Mesenchymal stem cell (in vitro differentiated cells and primary cell): ENCODE measurements around the gene NUP188.
A peak's percentile ranks its signal among the peaks of the same experiment; 100 is the strongest.

Experiments
- DNase-seq: peaks from one replicate; pipeline ENCODE4 v3.0.0-alpha.2; 2013
- H2AFZ ChIP-seq: one replicate; pipeline ENCODE4 v1.6.1; 2013; ENCODE audit warnings: low read depth, mild to moderate bottlenecking, control low read depth, inconsistent platforms, low read length, moderate library complexity
- H2AK5ac ChIP-seq: 2 replicates; pipeline ENCODE4 v1.6.1; 2013; ENCODE audit warnings: low read length, moderate library complexity, mild to moderate bottlenecking, inconsistent platforms; ENCODE audit not compliant: severe bottlenecking
- H2BK120ac ChIP-seq: one replicate; pipeline ENCODE4 v1.6.1; 2013; ENCODE audit warnings: low read depth, mild to moderate bottlenecking, inconsistent platforms, low read length, moderate library complexity
- H2BK12ac ChIP-seq, 2 experiments: one replicate each; pipeline ENCODE4 v1.6.1; 2013; ENCODE audit warnings: inconsistent platforms in 2 of 2, low read length in 2 of 2, mild to moderate bottlenecking in 2 of 2, moderate library complexity in 2 of 2, control low read depth in 1 of 2
- H2BK15ac ChIP-seq: one replicate; pipeline ENCODE4 v1.6.1; 2013; ENCODE audit warnings: mild to moderate bottlenecking, low read depth, inconsistent platforms; ENCODE audit not compliant: poor library complexity, severe bottlenecking
- H2BK5ac ChIP-seq: 2 replicates; pipeline ENCODE4 v1.6.1; 2013; ENCODE audit warnings: low read depth, mild to moderate bottlenecking, low read length, control low read depth, inconsistent platforms; ENCODE audit not compliant: poor library complexity, severe bottlenecking
- H3K14ac ChIP-seq, 2 experiments: one replicate each; pipeline ENCODE4 v1.6.1; 2013; ENCODE audit warnings: inconsistent platforms in 2 of 2, low read length in 2 of 2, control low read depth in 1 of 2, mild to moderate bottlenecking in 1 of 2, moderate library complexity in 1 of 2
- H3K18ac ChIP-seq, 2 experiments: one replicate each; pipeline ENCODE4 v1.6.1; 2013; ENCODE audit warnings: inconsistent platforms in 2 of 2, low read length in 2 of 2, control low read depth in 1 of 2, low read depth in 1 of 2, mild to moderate bottlenecking in 1 of 2
- H3K23ac ChIP-seq, 2 experiments: one replicate each; pipeline ENCODE4 v1.6.1; 2013; ENCODE audit warnings: inconsistent platforms in 2 of 2, low read length in 2 of 2, mild to moderate bottlenecking in 2 of 2, moderate library complexity in 2 of 2, control low read depth in 1 of 2
- H3K27ac ChIP-seq: 2 replicates; pipeline ENCODE4 v1.5.1; 2013; ENCODE audit warnings: mild to moderate bottlenecking, moderate library complexity, low read length, control low read depth, inconsistent platforms; ENCODE audit not compliant: poor library complexity, severe bottlenecking
- H3K27me3 ChIP-seq, 2 experiments: 2 replicates each; pipeline versions ENCODE4 v1.6.1 to v1.7.0; 2013; ENCODE audit warnings: low read length in 2 of 2, mild to moderate bottlenecking in 2 of 2, moderate library complexity in 2 of 2, control low read depth in 1 of 2, inconsistent platforms in 1 of 2; ENCODE audit not compliant: control insufficient read depth in 1 of 2, insufficient read depth in 1 of 2
- H3K36me3 ChIP-seq, 2 experiments: 2 replicates each; pipeline versions ENCODE4 v1.6.1 to v1.7.0; 2013; ENCODE audit warnings: low read length in 2 of 2, control low read depth in 1 of 2, inconsistent platforms in 1 of 2, low read depth in 1 of 2, mild to moderate bottlenecking in 1 of 2; ENCODE audit not compliant: insufficient read depth in 2 of 2, control insufficient read depth in 1 of 2
- H3K4ac ChIP-seq, 2 experiments: one replicate each; pipeline ENCODE4 v1.6.1; 2013; ENCODE audit warnings: inconsistent platforms in 2 of 2, low read length in 2 of 2, mild to moderate bottlenecking in 2 of 2, moderate library complexity in 2 of 2, control low read depth in 1 of 2, low read depth in 1 of 2
- H3K4me1 ChIP-seq: 2 replicates; pipeline ENCODE4 v1.6.1; 2013; ENCODE audit warnings: low read depth, low read length, control low read depth; ENCODE audit not compliant: control insufficient read depth, insufficient read depth
- H3K4me2 ChIP-seq: 2 replicates; pipeline ENCODE4 v1.6.1; 2013; ENCODE audit warnings: low read length, mild to moderate bottlenecking, inconsistent platforms; ENCODE audit not compliant: poor library complexity, severe bottlenecking
- H3K4me3 ChIP-seq, 2 experiments: 2 replicates each; pipeline versions ENCODE4 v1.5.1 to v1.7.0; 2013; ENCODE audit warnings: low read length in 2 of 2, mild to moderate bottlenecking in 2 of 2, control low read depth in 1 of 2, low read depth in 1 of 2; ENCODE audit not compliant: insufficient read depth in 1 of 2
- H3K79me1 ChIP-seq: replicated peaks from 2 replicates; pipeline ENCODE4 v1.6.1; 2013; ENCODE audit warnings: mild to moderate bottlenecking, control low read depth, low read length, inconsistent platforms; ENCODE audit not compliant: poor library complexity, severe bottlenecking
- H3K9ac ChIP-seq: 2 replicates; pipeline ENCODE4 v1.7.0; 2013; ENCODE audit warnings: mild to moderate bottlenecking, low read length, moderate library complexity
- H3K9me3 ChIP-seq: 2 replicates; pipeline ENCODE4 v1.7.0; 2013; ENCODE audit warnings: mild to moderate bottlenecking, low read length; ENCODE audit not compliant: control insufficient read depth
- H4K8ac ChIP-seq: one replicate; pipeline ENCODE4 v1.6.1; 2013; ENCODE audit warnings: inconsistent platforms, mild to moderate bottlenecking, low read length, moderate library complexity
- H4K91ac ChIP-seq: one replicate; pipeline ENCODE4 v1.6.1; 2013; ENCODE audit warnings: mild to moderate bottlenecking, low read length, inconsistent platforms
- WGBS: methylation state at CpG from one replicate; pipeline ENCODE4 v1.1.7; 2013; ENCODE audit warnings: mixed read lengths; 5-methylcytosine and 5-hydroxymethylcytosine counted together

NUP188 gene

GRCh38 chr9:128899566-128900322 lies 47.8 kb upstream of the NUP188 start:
- no peaks in the 10 kb centered on the region for H3K9me3 ChIP-seq
- no peak overlapping the region for H3K4me2 ChIP-seq
- 88% methylated on average over 6 of the region's 8 CpGs for WGBS
- peak overlapping the region; percentile 59 for H4K91ac ChIP-seq
- H3K18ac ChIP-seq: no peak overlapping the region
- peak overlapping the region in 1 of 2 experiments; percentile 91 for H2BK12ac ChIP-seq
- no peaks in the 10 kb centered on the region for H3K27me3 ChIP-seq
- H2BK120ac ChIP-seq: no peak overlapping the region
- no peak overlapping the region for H3K23ac ChIP-seq
- peak; percentile 22 for DNase-seq
- no peak overlapping the region for H3K4me3 ChIP-seq
- H2BK15ac ChIP-seq: peak overlapping the region; percentile 41
- peaks cover 29% of the 10 kb centered on the region for H3K79me1 ChIP-seq
- peak overlapping the region; percentile 95 for H2AK5ac ChIP-seq
- H2BK5ac ChIP-seq: no peak overlapping the region
- H4K8ac ChIP-seq: peak overlapping the region; percentile 38
- H3K4me1 ChIP-seq: peaks cover 40% of the 10 kb centered on the region
- no peak overlapping the region for H3K27ac ChIP-seq
- peak overlapping the region in 1 of 2 experiments; percentile 4 for H3K4ac ChIP-seq
- H2AFZ ChIP-seq: no peak overlapping the region
- H3K9ac ChIP-seq: no peak overlapping the region
- H3K14ac ChIP-seq: peak overlapping the region in 1 of 2 experiments; percentile 45
- H3K36me3 ChIP-seq: peaks cover 45 to 47% of the 10 kb centered on the region in 2 experiments

- no peak overlapping the region for H3K9ac ChIP-seq
- no peak overlapping the region for H3K14ac ChIP-seq
- H4K91ac ChIP-seq: no peak overlapping the region
- H3K27me3 ChIP-seq: no peaks in the 10 kb centered on the region
- H3K9me3 ChIP-seq: no peaks in the 10 kb centered on the region
- H3K4me1 ChIP-seq: peaks cover 35% of the 10 kb centered on the region
- H2BK12ac ChIP-seq: no peak overlapping the region
- no peak overlapping the region for H2AK5ac ChIP-seq
- H3K18ac ChIP-seq: no peak overlapping the region
- H3K79me1 ChIP-seq: peaks cover 31% of the 10 kb centered on the region
- H3K23ac ChIP-seq: no peak overlapping the region
- DNase-seq: no peak
- no peak overlapping the region for H2BK15ac ChIP-seq
- H3K4me2 ChIP-seq: no peak overlapping the region
- no peak overlapping the region for H3K4me3 ChIP-seq
- H2AFZ ChIP-seq: no peak overlapping the region
- H3K4ac ChIP-seq: no peak overlapping the region
- H3K36me3 ChIP-seq: peaks cover 29 to 47% of the 10 kb centered on the region in 2 experiments
- no peak overlapping the region for H2BK5ac ChIP-seq
- 97% methylated on average over 6 of the region's 7 CpGs for WGBS
- no peak overlapping the region for H3K27ac ChIP-seq
- no peak overlapping the region for H4K8ac ChIP-seq
- no peak overlapping the region for H2BK120ac ChIP-seq
These were observed 46.1 kb upstream of the NUP188 start for GRCh38 chr9:128901379-128901778.

GRCh38 chr9:128901822-128902221 lies 45.7 kb upstream of the NUP188 start:
- 94% methylated on average over 5 of the region's 5 CpGs for WGBS
- Histone ChIP-seq H2BK15ac (no peak overlapping the region), H2AFZ (no peak overlapping the region), H3K4me3 (no peak overlapping the region), H3K14ac (no peak overlapping the region), H3K4me2 (no peak overlapping the region), H2BK5ac (no peak overlapping the region), H3K9ac (no peak overlapping the region), H2AK5ac (no peak overlapping the region), H3K36me3 (peaks cover 28 to 49% of the 10 kb centered on the region in 2 experiments), H3K23ac (no peak overlapping the region), H3K27ac (no peak overlapping the region), H2BK12ac (no peak overlapping the region), H2BK120ac (no peak overlapping the region), H3K18ac (no peak overlapping the region), H4K8ac (no peak overlapping the region), H4K91ac (no peak overlapping the region), H3K4me1 (peaks cover 32% of the 10 kb centered on the region), H3K27me3 (no peaks in the 10 kb centered on the region), H3K4ac (no peak overlapping the region), H3K9me3 (no peaks in the 10 kb centered on the region), H3K79me1 (peaks cover 32% of the 10 kb centered on the region)
- DNase-seq: no peak

- peaks cover 32% of the 10 kb centered on the region for H3K4me1 ChIP-seq
- H3K27ac ChIP-seq: no peak overlapping the region
- H3K79me1 ChIP-seq: peaks cover 39% of the 10 kb centered on the region
- peak overlapping the region; percentile 35 for H4K91ac ChIP-seq
- H3K4me3 ChIP-seq: no peak overlapping the region
- no peak overlapping the region for H2BK5ac ChIP-seq
- H3K4ac ChIP-seq: peak overlapping the region in 1 of 2 experiments; percentile 10
- H3K9ac ChIP-seq: no peak overlapping the region
- peak overlapping the region; percentile 62 for H2BK15ac ChIP-seq
- no peak overlapping the region for H2AFZ ChIP-seq
- peak overlapping the region; percentile 29 for H4K8ac ChIP-seq
- H3K9me3 ChIP-seq: no peaks in the 10 kb centered on the region
- H3K18ac ChIP-seq: no peak overlapping the region
- H2BK12ac ChIP-seq: peak overlapping the region in 1 of 2 experiments; percentile 90
- no peak overlapping the region for H3K14ac ChIP-seq
- H3K23ac ChIP-seq: no peak overlapping the region
- H2AK5ac ChIP-seq: peak overlapping the region; percentile 35
- DNase-seq: no peak
- peak overlapping the region; percentile 13 for H2BK120ac ChIP-seq
- H3K27me3 ChIP-seq: no peaks in the 10 kb centered on the region
- no peak overlapping the region for H3K4me2 ChIP-seq
- H3K36me3 ChIP-seq: peaks cover 28 to 51% of the 10 kb centered on the region in 2 experiments
- WGBS: 92% methylated on average over 21 of the region's 23 CpGs
These were observed 45.0 kb upstream of the NUP188 start for GRCh38 chr9:128902351-128903078.
